ENCODE data around the gene MYG1.

DNA sequence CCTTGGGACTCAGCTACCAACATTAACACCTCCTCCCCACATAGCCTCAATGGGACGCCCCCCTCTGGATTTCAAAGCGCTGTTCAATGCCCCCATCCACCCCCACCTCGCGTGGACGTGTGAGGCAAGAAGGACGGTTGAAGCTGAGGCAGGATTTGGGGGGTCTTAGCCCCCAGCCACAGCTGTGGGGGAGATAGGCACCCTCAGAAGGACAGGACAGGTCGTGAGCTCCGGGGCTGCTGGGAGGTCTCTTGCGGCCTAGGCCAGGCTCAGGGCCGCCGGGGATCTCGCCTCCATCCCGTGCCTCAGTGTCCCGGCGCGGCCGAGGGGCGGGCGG is 45.0 kb downstream of the MYG1 start:
- no peak for TF ChIP-seq ZNF114 (tag by site-specific recombination; IDR thresholded peaks at IDR 0.05)
- TF ChIP-seq, protein P1, sequence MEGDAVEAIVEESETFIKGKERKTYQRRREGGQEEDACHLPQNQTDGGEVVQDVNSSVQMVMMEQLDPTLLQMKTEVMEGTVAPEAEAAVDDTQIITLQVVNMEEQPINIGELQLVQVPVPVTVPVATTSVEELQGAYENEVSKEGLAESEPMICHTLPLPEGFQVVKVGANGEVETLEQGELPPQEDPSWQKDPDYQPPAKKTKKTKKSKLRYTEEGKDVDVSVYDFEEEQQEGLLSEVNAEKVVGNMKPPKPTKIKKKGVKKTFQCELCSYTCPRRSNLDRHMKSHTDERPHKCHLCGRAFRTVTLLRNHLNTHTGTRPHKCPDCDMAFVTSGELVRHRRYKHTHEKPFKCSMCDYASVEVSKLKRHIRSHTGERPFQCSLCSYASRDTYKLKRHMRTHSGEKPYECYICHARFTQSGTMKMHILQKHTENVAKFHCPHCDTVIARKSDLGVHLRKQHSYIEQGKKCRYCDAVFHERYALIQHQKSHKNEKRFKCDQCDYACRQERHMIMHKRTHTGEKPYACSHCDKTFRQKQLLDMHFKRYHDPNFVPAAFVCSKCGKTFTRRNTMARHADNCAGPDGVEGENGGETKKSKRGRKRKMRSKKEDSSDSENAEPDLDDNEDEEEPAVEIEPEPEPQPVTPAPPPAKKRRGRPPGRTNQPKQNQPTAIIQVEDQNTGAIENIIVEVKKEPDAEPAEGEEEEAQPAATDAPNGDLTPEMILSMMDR (tag by site-specific recombination; IDR thresholded peaks at IDR 0.05), result no peak
- no peak for TF ChIP-seq ZNF664 (tag by site-specific recombination; IDR thresholded peaks at IDR 0.05)
- TF ChIP-seq, protein P2, sequence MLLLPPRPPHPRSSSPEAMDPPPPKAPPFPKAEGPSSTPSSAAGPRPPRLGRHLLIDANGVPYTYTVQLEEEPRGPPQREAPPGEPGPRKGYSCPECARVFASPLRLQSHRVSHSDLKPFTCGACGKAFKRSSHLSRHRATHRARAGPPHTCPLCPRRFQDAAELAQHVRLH (tag by site-specific recombination; IDR thresholded peaks at IDR 0.05), result no peak
- TF ChIP-seq, protein P3, sequence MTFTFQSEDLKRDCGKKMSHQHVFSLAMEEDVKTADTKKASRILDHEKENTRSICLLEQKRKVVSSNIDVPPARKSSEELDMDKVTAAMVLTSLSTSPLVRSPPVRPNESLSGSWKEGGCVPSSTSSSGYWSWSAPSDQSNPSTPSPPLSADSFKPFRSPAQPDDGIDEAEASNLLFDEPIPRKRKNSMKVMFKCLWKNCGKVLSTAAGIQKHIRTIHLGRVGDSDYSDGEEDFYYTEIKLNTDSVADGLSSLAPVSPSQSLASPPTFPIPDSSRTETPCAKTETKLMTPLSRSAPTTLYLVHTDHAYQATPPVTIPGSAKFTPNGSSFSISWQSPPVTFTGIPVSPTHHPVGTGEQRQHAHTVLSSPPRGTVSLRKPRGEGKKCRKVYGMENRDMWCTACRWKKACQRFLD (tag by site-specific recombination; IDR thresholded peaks at IDR 0.05), result no peak
- no peak for TF ChIP-seq ZNF670 (tag by site-specific recombination; IDR thresholded peaks at IDR 0.05; ENCODE audit: low read depth)
- no peak for TF ChIP-seq GLI4 (tag by site-specific recombination; IDR thresholded peaks at IDR 0.05)
- no peak for TF ChIP-seq ZNF121 (tag by site-specific recombination; IDR thresholded peaks at IDR 0.05)
- no peak for TF ChIP-seq RBAK (tag by site-specific recombination; IDR thresholded peaks at IDR 0.05)

Measured in HEK293 (cell line).